ENCODE measurements around the gene CCDC154. TPM values are rescaled to one million over a fixed set of nuclear protein-coding genes. Genes with fewer than 3 reads are reported as not detected.

Gene CCDC154, protein sequence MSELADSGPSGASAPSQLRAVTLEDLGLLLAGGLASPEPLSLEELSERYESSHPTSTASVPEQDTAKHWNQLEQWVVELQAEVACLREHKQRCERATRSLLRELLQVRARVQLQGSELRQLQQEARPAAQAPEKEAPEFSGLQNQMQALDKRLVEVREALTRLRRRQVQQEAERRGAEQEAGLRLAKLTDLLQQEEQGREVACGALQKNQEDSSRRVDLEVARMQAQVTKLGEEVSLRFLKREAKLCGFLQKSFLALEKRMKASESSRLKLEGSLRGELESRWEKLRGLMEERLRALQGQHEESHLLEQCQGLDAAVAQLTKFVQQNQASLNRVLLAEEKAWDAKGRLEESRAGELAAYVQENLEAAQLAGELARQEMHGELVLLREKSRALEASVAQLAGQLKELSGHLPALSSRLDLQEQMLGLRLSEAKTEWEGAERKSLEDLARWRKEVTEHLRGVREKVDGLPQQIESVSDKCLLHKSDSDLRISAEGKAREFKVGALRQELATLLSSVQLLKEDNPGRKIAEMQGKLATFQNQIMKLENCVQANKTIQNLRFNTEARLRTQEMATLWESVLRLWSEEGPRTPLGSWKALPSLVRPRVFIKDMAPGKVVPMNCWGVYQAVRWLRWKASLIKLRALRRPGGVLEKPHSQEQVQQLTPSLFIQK
- total RNA-seq: under 0.01 and 0.57 TPM in 2 replicates

GRCh38 chr16:1443980-1444729 lies at the start of gene CCDC154:
Gene CCDC154 (minus strand): TSS chr16:1444556. CDS start chr16:1444322, 234 bp downstream.

GRCh38 chr16:1492923-1493745 lies 48.8 kb upstream of the CCDC154 start, which contains the start of gene TELO2:
Gene TELO2 (plus strand): TSS chr16:1493360. CDS start chr16:1494282, 922 bp downstream.

DNA sequence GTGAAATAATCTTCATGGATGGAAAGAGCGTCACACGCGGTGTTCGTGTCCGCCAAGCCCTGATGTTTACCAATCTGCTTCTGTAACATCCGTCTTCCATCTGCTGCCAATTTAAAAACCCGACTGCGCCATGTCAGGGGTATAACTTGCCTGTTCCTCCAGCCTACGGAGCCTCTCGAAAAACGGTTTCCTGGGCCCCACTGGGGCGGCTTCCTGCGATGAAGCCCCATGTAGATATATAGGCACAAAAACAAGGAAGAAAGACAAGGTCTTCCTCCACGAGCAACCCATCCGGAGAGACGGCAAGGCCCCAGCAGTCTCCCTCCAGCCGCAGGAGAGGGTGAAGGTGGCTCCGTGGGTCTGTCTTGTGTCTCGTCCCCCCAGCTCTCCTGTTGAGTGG lies 44.3 kb upstream of the CCDC154 start, which contains the start of gene PTX4:
Gene PTX4, minus strand, starts transcription at position 326 of the 400 bp plus-strand sequence. Its CDS starts 35 bp downstream, at position 291.

GRCh38 chr16:1474796-1475551 lies 30.6 kb upstream of the CCDC154 start, which contains the start of gene CLCN7:
Gene CLCN7 (minus strand): TSS chr16:1475028. CDS start chr16:1474974, 54 bp downstream.

DNA sequence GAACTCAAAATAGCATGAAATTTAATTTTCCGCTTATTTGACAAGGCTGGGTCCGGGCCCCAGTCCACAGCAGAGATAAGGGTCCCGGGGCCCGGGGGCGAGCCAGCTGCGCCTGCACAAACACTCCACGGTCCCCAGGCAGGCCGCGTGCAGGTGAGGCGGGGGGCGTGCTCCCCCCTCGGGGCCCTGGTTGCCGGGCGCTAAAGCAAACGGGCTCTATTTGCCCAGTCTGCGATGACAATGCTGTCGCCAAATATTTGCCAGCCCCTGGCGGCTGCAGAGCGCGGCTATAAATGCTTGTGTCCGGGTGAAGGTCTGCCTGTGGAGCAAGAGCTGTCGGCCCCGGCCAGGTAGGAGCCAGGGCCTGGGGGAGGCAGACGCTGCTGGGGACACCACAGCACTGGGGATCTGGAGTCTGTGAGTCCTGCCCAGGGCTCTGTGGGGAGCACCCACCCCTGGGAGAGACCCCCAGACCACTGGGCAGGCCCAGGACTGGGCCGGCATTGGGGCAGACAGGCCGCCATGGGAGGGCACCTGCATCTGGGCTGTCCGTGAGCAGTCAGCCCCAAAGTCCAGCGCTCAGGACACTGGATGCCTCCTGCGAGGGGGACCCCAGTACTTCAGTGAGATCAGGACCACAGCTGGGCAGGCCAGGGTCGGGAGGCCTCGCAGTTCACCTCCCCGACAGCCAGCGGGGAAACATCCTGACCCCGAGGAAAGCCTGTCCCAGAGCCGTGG lies 13.4 kb downstream of the CCDC154 start, which contains the start of gene PERCC1:
Gene PERCC1, plus strand, starts transcription at position 320 of the 738 bp plus-strand sequence. CDS start 1,516 bp downstream, outside the sequence.

DNA sequence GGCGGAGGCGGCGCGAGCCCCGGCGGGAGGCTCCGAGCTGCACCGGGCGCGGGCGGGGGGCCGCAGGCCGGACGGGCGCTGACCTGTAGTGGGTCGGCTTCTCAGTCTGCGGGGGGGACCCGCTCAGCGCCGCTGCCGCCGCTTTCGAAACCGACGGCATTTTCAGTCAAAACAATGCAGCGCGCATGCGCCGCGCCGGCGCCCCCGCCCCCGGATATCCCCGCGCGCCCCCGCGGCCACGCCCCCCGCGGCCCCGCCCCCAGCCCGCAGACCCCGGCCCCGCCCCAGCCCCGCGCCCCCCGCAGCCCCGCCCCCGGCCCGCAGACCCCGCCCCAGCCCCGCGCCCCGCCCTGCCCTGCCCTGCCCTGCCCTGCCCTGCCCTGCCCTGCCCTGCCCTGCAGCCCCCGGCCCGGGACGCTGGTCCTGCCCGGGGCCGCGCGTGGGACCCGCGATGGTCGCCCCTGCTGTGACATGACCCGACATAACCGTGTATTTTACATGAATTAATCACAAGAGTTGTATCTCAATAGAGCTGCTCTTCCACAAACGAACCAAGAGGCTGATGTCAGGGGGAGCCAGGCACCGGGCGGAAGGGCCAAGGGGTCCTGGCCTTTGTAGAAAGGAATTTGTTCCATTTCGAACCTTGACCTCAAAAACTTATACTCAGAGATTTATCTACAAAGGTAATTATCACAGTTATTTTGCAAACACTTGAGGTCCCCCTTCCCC lies 29.7 kb downstream of the CCDC154 start, which contains the start of gene UNKL:
Gene UNKL, minus strand, starts transcription at position 173 of the 729 bp plus-strand sequence. Its CDS starts 13 bp downstream, at position 160.

Other genes with a start within 250 kb of the CCDC154 start
- gene TPSG1, start 219.3 kb downstream of the CCDC154 start, total RNA-seq: not detected in 2 replicates
- gene TPSB2, start 214.4 kb downstream of the CCDC154 start, total RNA-seq: not detected in 2 replicates
- gene TPSAB1, start 203.9 kb downstream of the CCDC154 start, total RNA-seq: not detected in 2 replicates
- not detected in 2 replicates for gene TPSD1, start 188.5 kb downstream of the CCDC154 start, total RNA-seq
- 44.8 and 80.6 TPM in 2 replicates for gene UBE2I, start 134.9 kb downstream of the CCDC154 start, total RNA-seq
- gene BAIAP3, start 110.9 kb downstream of the CCDC154 start, total RNA-seq: 0.34 and 0.78 TPM in 2 replicates
- 63.9 and 84.4 TPM in 2 replicates for gene TSR3, start 92.7 kb downstream of the CCDC154 start, total RNA-seq
- gene GNPTG, start 92.6 kb downstream of the CCDC154 start, total RNA-seq: 23.9 and 47.1 TPM in 2 replicates
- gene UNKL, start 29.9 kb downstream of the CCDC154 start, total RNA-seq: 3.4 and 10.1 TPM in 2 replicates
- gene UQCC4, start 23.8 kb downstream of the CCDC154 start, total RNA-seq: 16.6 and 28.0 TPM in 2 replicates
- not detected in 2 replicates for gene PERCC1, start 13.5 kb downstream of the CCDC154 start, total RNA-seq
- gene CLCN7, start 30.5 kb upstream of the CCDC154 start, total RNA-seq: 61.9 and 142 TPM in 2 replicates
- gene PTX4, start 44.4 kb upstream of the CCDC154 start, total RNA-seq: not detected in 2 replicates
- 8.5 and 14.7 TPM in 2 replicates for gene TELO2, start 48.8 kb upstream of the CCDC154 start, total RNA-seq
- gene TMEM204, start 89.1 kb upstream of the CCDC154 start, total RNA-seq: under 0.01 and 0.28 TPM in 2 replicates
- 10.6 and 19.1 TPM in 2 replicates for gene IFT140, start 167.5 kb upstream of the CCDC154 start, total RNA-seq
- gene CRAMP1, start 167.8 kb upstream of the CCDC154 start, total RNA-seq: 5.1 and 14.0 TPM in 2 replicates
- 55.7 and 84.5 TPM in 2 replicates for gene JPT2, start 233.7 kb upstream of the CCDC154 start, total RNA-seq

All from nasal cavity respiratory epithelium epithelial cell of viscerocranial mucosa (primary cell).